HG03280 (cell line): ENCODE results near the gene LBHD1.
"Not testable (repeated sequence)": the region's sequence is repeated elsewhere in the genome, so short reads cannot be mapped to it uniquely, and the experiment has no call there.

ENCODE experiments used
- ATAC-seq: cut with Tn5 transposase; IDR thresholded peaks from one replicate; pipeline ENCODE4 v1.9.1; 2021; ENCODE audit warnings: mild to moderate bottlenecking, moderate library complexity; ENCODE audit not compliant: unreplicated experiment

Gene LBHD1

GRCh38 chr11:62671608-62672389, at the start of gene LBHD1, which contains the start of gene UQCC3:
Gene LBHD1, minus strand, starts transcription at chr11:62672267. Its CDS starts 2,236 bp downstream, at chr11:62670031.
Gene UQCC3, plus strand, starts transcription at chr11:62671673. Its CDS starts 73 bp downstream, at chr11:62671746.
- peak; percentile 52 for ATAC-seq

- ATAC-seq = no peak
Measured at GRCh38 chr11:62719302-62719978, 47.4 kb upstream of the LBHD1 start.

DNA sequence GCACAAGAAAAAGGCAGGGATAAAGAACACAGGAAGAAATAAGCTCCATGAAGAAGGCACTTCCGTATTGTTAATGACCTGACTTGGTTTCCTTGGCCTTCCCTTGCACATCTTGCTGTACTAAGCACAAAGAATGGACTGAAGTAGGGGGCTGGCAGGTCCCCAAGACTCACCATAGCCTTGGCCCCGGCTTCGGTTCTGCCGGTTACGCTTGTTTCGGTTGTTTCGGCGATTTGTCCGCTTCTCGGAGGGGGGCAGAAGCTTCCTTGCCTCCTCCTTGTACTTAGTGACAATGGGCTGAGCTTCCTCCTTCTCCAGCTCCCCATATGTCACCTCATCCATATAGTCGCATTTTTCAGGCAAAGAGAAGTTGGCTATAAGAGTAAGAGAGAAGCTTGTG, 44.7 kb upstream of the LBHD1 start:
- ATAC-seq = no peak

GRCh38 chr11:62716206-62716605, 44.1 kb upstream of the LBHD1 start:
- ATAC-seq = no peak

GRCh38 chr11:62715150-62716130, 43.4 kb upstream of the LBHD1 start:
- no peak for ATAC-seq

DNA sequence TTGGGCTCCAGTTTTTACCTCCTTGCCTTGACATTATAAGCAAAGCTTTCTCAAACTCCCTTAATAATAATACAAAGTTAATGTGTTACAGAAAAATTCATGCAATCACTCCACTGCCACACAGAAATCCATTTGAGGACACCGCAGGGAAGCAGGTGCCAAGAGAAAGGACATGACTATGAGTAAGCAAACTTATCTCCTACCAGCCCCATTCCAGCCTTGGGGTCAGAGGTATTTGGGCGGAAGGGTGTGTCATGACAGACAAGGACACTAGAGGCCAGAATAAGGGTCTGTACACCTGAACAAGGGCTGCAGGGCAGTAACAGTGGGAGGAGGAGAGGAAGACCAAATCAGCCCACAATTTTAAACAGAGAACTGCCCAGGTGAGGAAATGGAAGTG, 41.3 kb upstream of the LBHD1 start:
- no peak for ATAC-seq

DNA sequence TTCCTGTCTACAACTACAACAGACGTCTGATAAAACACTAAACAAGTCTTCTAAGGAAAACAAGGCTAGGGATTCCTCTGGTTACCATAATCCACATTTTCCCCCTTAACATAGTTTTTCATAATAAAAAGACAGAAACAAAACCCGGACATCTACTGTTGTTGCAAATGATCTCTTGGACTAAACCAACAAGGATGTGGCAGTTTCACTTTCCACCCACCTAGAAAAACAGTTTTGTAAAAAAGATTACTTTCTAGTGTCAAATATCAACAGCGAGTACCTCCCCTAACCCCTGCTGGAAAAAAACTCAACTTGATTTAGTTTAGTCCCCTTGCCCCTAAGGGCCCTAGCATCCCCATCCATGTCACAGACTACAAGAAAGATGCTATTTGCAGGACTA, 40.8 kb upstream of the LBHD1 start:
- no peak for ATAC-seq

DNA sequence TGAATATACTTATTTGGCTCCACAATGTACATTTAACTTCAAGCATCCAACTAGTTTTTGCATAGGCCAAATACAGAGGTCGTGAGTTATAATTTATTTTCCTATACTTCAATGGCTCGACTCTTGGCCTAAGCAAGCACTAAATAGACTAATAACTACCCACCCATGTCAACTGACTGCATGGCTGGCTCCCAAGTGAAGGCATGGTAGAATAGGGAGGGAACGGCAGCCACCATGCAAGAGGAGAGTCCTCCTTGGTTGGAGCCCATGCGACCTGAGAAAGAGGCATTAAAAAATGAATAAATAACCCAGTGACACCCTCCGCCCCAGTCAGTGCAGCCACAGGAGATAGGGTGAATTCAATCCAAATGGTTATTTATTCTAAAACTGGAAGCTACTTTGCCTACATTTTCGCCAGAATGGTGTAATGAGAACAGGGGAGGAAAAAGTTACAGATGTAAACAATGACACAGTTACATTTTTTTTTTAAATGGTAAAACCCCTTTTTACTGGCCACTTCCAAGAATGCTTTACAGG, 40.3 kb upstream of the LBHD1 start:
- ATAC-seq = no peak

GRCh38 chr11:62710001-62710345, 37.9 kb upstream of the LBHD1 start:
- ATAC-seq = no peak

- peak; percentile 74 for ATAC-seq
Measured at GRCh38 chr11:62709247-62710000, 37.4 kb upstream of the LBHD1 start.

GRCh38 chr11:62708793-62709192, 36.7 kb upstream of the LBHD1 start:
- peak; percentile 2 for ATAC-seq

DNA sequence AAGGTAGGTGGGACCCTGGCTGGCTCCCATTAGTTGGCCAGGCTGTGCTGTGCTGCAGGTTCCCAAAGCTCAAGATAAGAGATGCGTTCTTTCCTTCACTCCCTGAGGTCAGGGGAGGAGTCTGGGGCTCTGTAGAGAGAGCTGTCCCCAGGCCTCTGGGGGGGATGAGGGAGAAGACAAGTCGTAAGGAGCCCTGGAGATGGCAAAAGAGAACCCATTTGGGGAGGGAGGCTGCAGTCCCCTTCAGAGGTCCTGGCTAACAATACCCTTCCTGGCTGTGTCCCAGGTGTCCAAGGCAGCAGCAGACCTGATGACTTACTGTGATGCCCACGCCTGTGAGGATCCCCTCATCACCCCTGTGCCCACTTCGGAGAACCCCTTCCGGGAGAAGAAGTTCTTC, 36.3 kb upstream of the LBHD1 start:
- ATAC-seq = no peak

GRCh38 chr11:62707277-62707861, 35.3 kb upstream of the LBHD1 start, which contains the start of the genes BSCL2 and GNG3:
Gene BSCL2, minus strand, starts transcription at chr11:62707424. Its CDS starts 229 bp downstream, at chr11:62707195.
Gene GNG3, plus strand, starts transcription at chr11:62707676. Its CDS starts 620 bp downstream, at chr11:62708296.
- ATAC-seq = no peak

DNA sequence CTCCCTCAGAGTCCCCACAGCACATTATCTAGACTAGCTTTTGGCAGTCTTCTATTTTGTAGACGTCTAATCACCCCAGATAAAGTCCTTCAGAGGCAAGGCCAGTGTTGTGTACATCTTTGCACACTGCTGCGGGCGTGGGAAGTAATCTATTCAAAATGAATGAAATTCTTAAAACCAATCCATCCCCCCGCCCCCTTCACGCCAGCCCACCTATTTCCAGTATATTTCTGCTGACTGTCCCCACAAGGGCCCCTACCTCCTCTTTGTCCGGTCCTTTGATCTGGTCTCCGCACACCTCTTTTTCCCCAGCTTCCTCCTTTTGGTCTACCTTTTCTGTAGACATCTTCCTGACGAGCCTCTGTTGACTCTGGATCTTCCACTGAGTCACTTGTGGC, 34.8 kb upstream of the LBHD1 start:
- no peak for ATAC-seq

DNA sequence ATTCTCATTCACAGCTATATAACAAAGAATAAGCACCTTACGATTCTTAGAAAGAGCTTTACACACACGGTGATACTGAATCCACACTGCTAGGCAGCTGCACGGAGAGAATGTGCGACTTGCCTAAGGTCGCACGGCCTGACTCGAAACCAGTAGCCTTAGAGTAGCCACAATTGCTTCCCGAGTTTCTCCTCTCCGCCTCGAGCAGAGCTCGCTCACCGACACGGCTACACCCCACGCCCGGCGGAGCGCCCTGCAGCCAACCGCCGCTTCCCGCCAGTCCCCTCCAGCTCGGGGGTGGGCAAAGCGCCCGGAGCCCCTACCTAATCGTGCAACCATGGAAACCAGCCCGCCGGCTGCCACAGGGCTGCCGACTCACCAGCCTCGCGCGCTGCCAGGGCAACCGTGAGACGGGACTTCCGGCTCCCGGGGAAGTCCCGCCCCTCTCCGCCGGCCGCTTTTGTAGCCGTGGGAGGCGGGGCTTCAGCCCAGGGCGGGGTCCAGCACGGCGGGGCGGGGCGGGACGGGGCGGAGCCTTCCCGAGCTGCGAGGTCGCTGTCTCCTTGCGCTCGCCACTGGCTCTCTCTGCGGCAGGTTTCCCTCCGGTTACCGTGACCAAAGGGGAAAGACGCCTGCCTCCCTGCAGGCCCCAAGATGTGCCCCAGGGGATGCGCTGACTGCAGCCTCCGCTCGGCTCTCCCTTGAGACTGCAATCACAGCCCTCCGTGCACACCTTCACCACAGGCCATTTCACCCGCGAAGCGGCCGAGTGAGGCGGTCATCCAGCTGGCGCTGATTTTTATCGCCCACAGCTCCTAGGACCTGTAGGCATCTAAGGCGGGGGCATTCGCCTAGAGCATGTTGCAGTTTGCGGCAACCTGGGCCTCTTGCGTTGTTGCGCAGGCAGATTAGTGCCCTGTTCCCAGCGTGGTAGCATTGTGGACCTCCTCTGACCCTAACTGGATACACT, 34.1 kb upstream of the LBHD1 start:
- peak; percentile 65 for ATAC-seq

- ATAC-seq = no peak
Measured at GRCh38 chr11:62705413-62705812, 33.3 kb upstream of the LBHD1 start.

DNA sequence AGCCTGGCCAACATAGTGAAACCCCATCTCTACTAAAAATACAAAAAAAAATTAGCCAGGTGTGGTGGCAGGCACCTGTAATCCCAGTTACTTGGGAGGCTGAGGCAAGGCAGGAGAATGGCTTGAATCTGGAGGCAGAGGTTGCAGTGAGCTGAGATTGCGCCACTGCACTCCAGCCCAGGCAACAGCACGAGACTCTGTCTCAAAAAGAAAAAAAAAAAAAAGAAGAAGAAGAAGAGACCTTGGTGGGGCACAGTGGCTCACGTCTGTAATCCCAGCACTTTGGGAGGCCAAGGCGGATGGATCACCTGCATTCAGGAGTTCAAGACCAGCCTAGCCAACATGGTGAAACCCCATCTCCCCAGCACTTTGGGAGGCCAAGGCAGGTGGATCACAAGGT, 31.9 kb upstream of the LBHD1 start:
- ATAC-seq = not testable (repeated sequence)

DNA sequence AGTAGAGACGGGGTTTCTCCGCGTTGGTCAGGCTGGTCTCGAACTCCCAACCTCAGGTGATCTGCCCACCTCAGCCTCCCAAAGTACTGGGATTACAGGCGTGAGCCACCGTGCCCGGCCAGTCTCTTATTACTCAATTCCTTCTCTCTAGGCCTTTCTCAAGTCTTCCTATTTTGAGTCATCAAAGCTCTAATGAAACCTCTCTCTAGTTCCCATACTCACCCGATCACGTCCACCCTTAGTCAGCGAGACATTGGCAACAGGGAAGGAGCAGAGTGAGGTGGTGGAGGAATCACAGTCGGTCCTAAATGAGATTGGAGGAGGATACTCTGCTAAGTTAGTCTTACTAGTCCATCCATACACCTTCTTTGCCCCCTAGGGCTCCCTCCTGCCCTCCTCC, 30.2 kb upstream of the LBHD1 start:
- ATAC-seq = no peak
